Spleen (tissue), 11 donors: ENCODE data around the gene TTC23. TPM values are rescaled to one million over a fixed set of nuclear protein-coding genes. Genes with fewer than 3 reads are reported as not detected.

ENCODE experiments used
- DNase-seq: peaks from one replicate; pipeline ENCODE4 v3.0.0-alpha.2; 2020
- H3K27ac ChIP-seq, 8 donors: fragments of 200-600 bp; sonication (generic) in 7 of 8; 1 replicate in 4 of 8; 2 replicates in 4 of 8; pipeline versions ENCODE4 v1.5.0 to v1.8.0; 2016 to 2021; ENCODE audit warnings: inconsistent platforms in 4 of 8, mild to moderate bottlenecking in 4 of 8, moderate library complexity in 1 of 8
- H3K27me3 ChIP-seq, 7 donors: fragments of 200-600 bp; sonication (generic) in 6 of 7; replicated peaks in 1 of 7; 1 replicate in 4 of 7; 2 replicates in 3 of 7; pipeline versions ENCODE4 v1.5.0 to v1.8.0; 2016 to 2021; ENCODE audit warnings: inconsistent platforms in 3 of 7, mild to moderate bottlenecking in 1 of 7
- H3K36me3 ChIP-seq, 6 donors: fragments of 200-600 bp; sonication (generic) in 5 of 6; 1 replicate in 4 of 6; 2 replicates in 2 of 6; pipeline versions ENCODE4 v1.5.0 to v1.8.0; 2016 to 2021; ENCODE audit warnings: inconsistent platforms in 2 of 6
- H3K4me1 ChIP-seq, 6 donors: fragments of 200-600 bp; sonication (generic) in 5 of 6; 1 replicate in 3 of 6; 2 replicates in 3 of 6; pipeline versions ENCODE4 v1.5.0 to v1.8.0; 2016 to 2021; ENCODE audit warnings: inconsistent platforms in 3 of 6
- H3K4me3 ChIP-seq, 8 donors: fragments of 200-600 bp; sonication (generic) in 7 of 8; 1 replicate in 4 of 8; 2 replicates in 4 of 8; pipeline versions ENCODE4 v1.5.0 to v1.8.0; 2016 to 2021; ENCODE audit warnings: inconsistent platforms in 4 of 8, mild to moderate bottlenecking in 4 of 8, moderate library complexity in 2 of 8
- H3K9me3 ChIP-seq, 8 donors: fragments of 200-600 bp; sonication (generic) in 7 of 8; 1 replicate in 4 of 8; 2 replicates in 4 of 8; pipeline versions ENCODE4 v1.5.0 to v1.8.0; 2016 to 2021; ENCODE audit warnings: inconsistent platforms in 4 of 8
- CTCF ChIP-seq, 11 experiments: fragments of 200-600 bp in 7 of 11; fragments of 450-650 bp in 4 of 11; sonication (generic) in 4 of 11; IDR thresholded peaks in 8 of 11; conservative IDR thresholded peaks in 3 of 11; 1 replicate in 7 of 11; 2 replicates in 4 of 11; pipeline versions ENCODE4 v1.4.0 to v1.8.0; 2016 to 2021; ENCODE audit warnings: antibody characterized with exemption in 11 of 11, inconsistent platforms in 4 of 11, mild to moderate bottlenecking in 1 of 11
- POLR2A ChIP-seq, 3 donors: fragments of 450-650 bp; IDR thresholded peaks; one replicate each; pipeline ENCODE4 v1.5.1; 2017; ENCODE audit warnings: antibody characterized with exemption in 3 of 3, mild to moderate bottlenecking in 1 of 3
- POLR2AphosphoS5 ChIP-seq, 3 donors: sonication (generic); formaldehyde crosslinking; IDR thresholded peaks; one replicate each; pipeline ENCODE4 v1.5.1; 2017; ENCODE audit warnings: antibody characterized with exemption in 3 of 3
- WGBS, 5 donors: extraction: QIAGEN DNeasy Blood & Tissue Kit in 3 of 5; methylation state at CpG; one replicate each; pipeline versions ENCODE4 v1.1.5 to v1.1.7; 2013 to 2018; 5-methylcytosine and 5-hydroxymethylcytosine counted together
- intact Hi-C: fragments of 100-400 bp; cut with DNase I; formaldehyde crosslinking; loops from one replicate; pipeline ENCODE4 v1.15.0; 2023; ENCODE audit warnings: low total_unique reads
- polyA plus RNA-seq, 3 donors: library from polyadenylated mRNA; stranded (reverse); fragments of 200-250 nt; gene quantifications; one replicate each; pipeline ENCODE4 v1.2.1, GENCODE V29; 2013
- total RNA-seq, 7 donors: library from RNA; depleted of rRNA in 3 of 7; stranded (reverse); fragments of >200 nt in 3 of 7; fragmentation: NEBNext Ultra II Directional in 4 of 7; extraction: Animal tissue kit (Norgen Biotek cat#: 25700) in 4 of 7; gene quantifications; one replicate each; pipeline versions ENCODE4 v1.1.0 to v1.2.1, GENCODE V29; 2016 to 2021
- donor health status: healthy with polysubstance abuse.
- donor health status: DM: no; HTN: no; CAD: no; lungs with moderate emphysema.
- donor health status: DM: no; HTN: no; CAD: no.
- donor health status: Bipolar disorder and iron deficiency.
- donor health status: healthy.
- donor health status: DM: no; HTN: no; CAD: no.
- donor health status: DM: yes; HTN: yes; CAD: no.

Gene TTC23
- total and polyA plus RNA-seq, 10 donors: 3.6 to 17.0 (median 12.0) TPM

- intact Hi-C loops: no loop called here
- no peak for TF ChIP-seq POLR2A (IDR thresholded peaks at IDR 0.05)
- no peak for TF ChIP-seq POLR2AphosphoS5 (IDR thresholded peaks at IDR 0.05)
- TF ChIP-seq CTCF (IDR thresholded peaks at IDR 0.05 in 8 of 11, conservative IDR thresholded peaks at IDR 0.05 in 3 of 11): no peak
- Histone ChIP-seq H3K27me3 (no peaks in the 10 kb centered on the region), H3K4me1 (peaks cover 0 to 8% (median 0%) of the 10 kb centered on the region in 6 donors), H3K36me3 (peaks cover 0 to 8% (median 0%) of the 10 kb centered on the region in 6 donors), H3K4me3 (no peak overlapping the region), H3K9me3 (no peaks in the 10 kb centered on the region), H3K27ac (no peak overlapping the region)
- 59 to 90% (median 76%) methylated on average over 3 of the region's 3 CpGs for WGBS, 5 donors
- no peak for DNase-seq
Observed at GRCh38 chr15:99180086-99180963, 69.1 kb downstream of the TTC23 start.

GRCh38 chr15:99177679-99178078 lies 71.7 kb downstream of the TTC23 start:
- 89 to 98% (median 91%) methylated on average over 2 of the region's 2 CpGs for WGBS, 5 donors
- TF ChIP-seq POLR2AphosphoS5 (IDR thresholded peaks at IDR 0.05) (no peak), POLR2A (IDR thresholded peaks at IDR 0.05) (no peak), CTCF (IDR thresholded peaks at IDR 0.05 in 8 of 11, conservative IDR thresholded peaks at IDR 0.05 in 3 of 11) (no peak)
- H3K27me3 ChIP-seq: no peaks in the 10 kb centered on the region
- no peak overlapping the region for H3K4me3 ChIP-seq
- H3K36me3 ChIP-seq: peaks cover 0 to 21% (median 0%) of the 10 kb centered on the region in 6 donors
- no peak for DNase-seq
- intact Hi-C loops: no loop called here
- H3K4me1 ChIP-seq: peaks cover 0 to 8% (median 0%) of the 10 kb centered on the region in 6 donors
- no peak overlapping the region for H3K27ac ChIP-seq
- H3K9me3 ChIP-seq: no peaks in the 10 kb centered on the region

GRCh38 chr15:99176757-99177156 lies 72.6 kb downstream of the TTC23 start:
- TF ChIP-seq POLR2A (IDR thresholded peaks at IDR 0.05) (no peak), CTCF (IDR thresholded peaks at IDR 0.05 in 8 of 11, conservative IDR thresholded peaks at IDR 0.05 in 3 of 11) (no peak), POLR2AphosphoS5 (IDR thresholded peaks at IDR 0.05) (no peak)
- Histone ChIP-seq H3K27ac (no peak overlapping the region), H3K36me3 (peaks cover 0 to 27% (median 0%) of the 10 kb centered on the region in 6 donors), H3K9me3 (no peaks in the 10 kb centered on the region), H3K4me1 (peaks cover 0 to 8% (median 0%) of the 10 kb centered on the region in 6 donors), H3K27me3 (no peaks in the 10 kb centered on the region), H3K4me3 (no peak overlapping the region)
- WGBS, 5 donors: 89 to 98% (median 95%) methylated on average over 2 of the region's 2 CpGs
- DNase-seq: no peak
- intact Hi-C loops: no loop called here
